ENCODE results near the gene JAKMIP2. TPM values are rescaled to one million over a fixed set of nuclear protein-coding genes. Genes with fewer than 3 reads are reported as not detected.
"Not testable (repeated sequence)": the region's sequence is repeated elsewhere in the genome, so short reads cannot be mapped to it uniquely, and the experiment has no call there.

JAKMIP2 gene
- total RNA-seq, 3 donors from 2014 or later (not counting 1 experiment from before 2014, with no cell fraction given), result 12.2 to 16.1 (median 14.9) TPM

DNA sequence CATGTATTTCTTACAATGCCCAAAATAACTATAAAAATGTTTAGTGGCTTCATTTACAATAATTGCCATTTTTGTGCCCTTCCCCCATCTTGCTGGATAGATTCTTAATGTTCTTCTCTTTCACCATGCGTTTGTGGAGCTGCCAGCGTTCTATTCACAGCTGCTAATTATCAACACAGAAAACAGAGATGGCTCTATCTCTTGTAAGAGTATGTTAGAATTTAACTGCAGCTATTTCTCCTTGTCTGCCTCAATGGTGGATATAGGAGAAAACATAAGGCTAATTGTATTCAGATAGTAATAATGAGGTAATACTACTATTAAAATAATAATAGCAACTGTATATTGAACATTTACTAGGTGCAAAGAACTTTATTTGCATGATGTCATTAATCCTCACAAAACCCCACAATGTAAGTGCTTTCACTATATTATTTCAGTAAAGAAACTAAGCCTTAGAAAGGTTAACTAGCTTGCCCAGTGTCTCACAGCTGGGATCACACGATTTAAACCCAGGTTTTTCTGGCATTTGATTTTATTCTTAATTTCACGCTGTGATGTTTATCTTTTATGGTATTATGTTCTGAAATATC is 50.1 kb downstream of the JAKMIP2 start:
- DNase-seq, result no peak
- no peak overlapping the region for H3K27ac ChIP-seq (ENCODE audit: low read length)
- H3K27me3 Mint-ChIP-seq (ENCODE audit: low read depth in 2 of 2), result no peaks in the 10 kb centered on the region
- no peaks in the 10 kb centered on the region for H3K9me3 Mint-ChIP-seq
- H3K27me3 ChIP-seq (ENCODE audit: control insufficient read depth, insufficient read depth, low read length), result no peaks in the 10 kb centered on the region
- H3K4me3 ChIP-seq (ENCODE audit: low read length), result no peak overlapping the region
- 71% methylated on average over 1 of the region's 4 CpGs for WGBS (ENCODE audit: insufficient coverage)
- H3K36me3 ChIP-seq (ENCODE audit: control insufficient read depth, insufficient read depth, low read length), result no peaks in the 10 kb centered on the region
- no peaks in the 10 kb centered on the region for H3K9me3 ChIP-seq (ENCODE audit: control insufficient read depth, insufficient read depth, low read length)
- H3K4me1 ChIP-seq (ENCODE audit: control insufficient read depth, insufficient read depth, low read length), result no peaks in the 10 kb centered on the region
- no peak overlapping the region for H3K4me3 Mint-ChIP-seq
- intact Hi-C loops (cut with micrococcal nuclease), result no loop called here
- H3K36me3 Mint-ChIP-seq, result no peaks in the 10 kb centered on the region
- peaks cover 21 to 26% of the 10 kb centered on the region in 2 donors for H3K4me1 Mint-ChIP-seq
- ATAC-seq, result no peak
- no peak overlapping the region for H3K27ac Mint-ChIP-seq
- TF ChIP-seq, protein P1, sequence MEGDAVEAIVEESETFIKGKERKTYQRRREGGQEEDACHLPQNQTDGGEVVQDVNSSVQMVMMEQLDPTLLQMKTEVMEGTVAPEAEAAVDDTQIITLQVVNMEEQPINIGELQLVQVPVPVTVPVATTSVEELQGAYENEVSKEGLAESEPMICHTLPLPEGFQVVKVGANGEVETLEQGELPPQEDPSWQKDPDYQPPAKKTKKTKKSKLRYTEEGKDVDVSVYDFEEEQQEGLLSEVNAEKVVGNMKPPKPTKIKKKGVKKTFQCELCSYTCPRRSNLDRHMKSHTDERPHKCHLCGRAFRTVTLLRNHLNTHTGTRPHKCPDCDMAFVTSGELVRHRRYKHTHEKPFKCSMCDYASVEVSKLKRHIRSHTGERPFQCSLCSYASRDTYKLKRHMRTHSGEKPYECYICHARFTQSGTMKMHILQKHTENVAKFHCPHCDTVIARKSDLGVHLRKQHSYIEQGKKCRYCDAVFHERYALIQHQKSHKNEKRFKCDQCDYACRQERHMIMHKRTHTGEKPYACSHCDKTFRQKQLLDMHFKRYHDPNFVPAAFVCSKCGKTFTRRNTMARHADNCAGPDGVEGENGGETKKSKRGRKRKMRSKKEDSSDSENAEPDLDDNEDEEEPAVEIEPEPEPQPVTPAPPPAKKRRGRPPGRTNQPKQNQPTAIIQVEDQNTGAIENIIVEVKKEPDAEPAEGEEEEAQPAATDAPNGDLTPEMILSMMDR (IDR thresholded peaks at IDR 0.05), result no peak

DNA sequence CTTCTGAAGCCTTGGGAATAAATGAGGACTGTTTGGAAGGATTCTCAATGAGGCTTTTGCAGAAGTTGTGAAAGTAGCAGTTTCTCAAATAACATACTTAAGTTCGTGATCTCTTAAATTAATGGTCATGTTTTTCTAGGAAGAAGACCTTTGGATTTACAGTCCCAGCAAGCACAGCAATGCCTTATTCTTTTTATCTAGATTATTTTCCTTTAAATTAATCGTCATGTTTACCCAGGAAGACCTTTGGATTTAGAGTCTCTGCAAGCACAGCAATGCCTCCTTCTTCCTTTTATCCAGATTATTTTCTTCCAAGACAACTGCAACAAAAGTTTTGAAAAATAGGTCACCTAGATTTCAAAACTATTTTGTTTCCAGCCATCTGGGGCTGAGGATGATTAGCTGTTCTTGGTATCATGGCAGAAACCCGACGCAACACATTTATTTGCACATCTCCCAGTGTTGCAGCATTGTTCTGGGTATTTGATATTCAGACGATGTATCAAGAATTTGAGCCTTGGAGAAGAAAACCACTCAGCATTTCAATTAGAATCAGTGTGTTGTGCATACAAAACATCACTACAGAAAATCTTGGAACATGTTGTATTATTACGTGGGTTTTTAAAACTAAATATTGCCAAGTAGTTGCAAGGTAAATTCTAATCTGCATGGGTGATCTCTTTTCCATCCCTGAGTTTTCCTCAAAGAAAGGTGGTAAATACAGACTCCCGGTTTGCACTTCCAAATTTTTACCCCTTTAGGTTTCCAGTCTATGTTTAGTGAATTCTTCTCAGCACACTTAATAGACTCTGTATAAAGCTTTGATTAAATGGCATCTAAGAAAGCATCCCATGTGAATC is 50.9 kb downstream of the JAKMIP2 start:
- Histone ChIP-seq H3K27me3 (ENCODE audit: control insufficient read depth, insufficient read depth, low read length) (no peaks in the 10 kb centered on the region), H3K27ac (ENCODE audit: low read length) (no peak overlapping the region), H3K36me3 (ENCODE audit: control insufficient read depth, insufficient read depth, low read length) (no peaks in the 10 kb centered on the region), H3K9me3 (ENCODE audit: control insufficient read depth, insufficient read depth, low read length) (no peaks in the 10 kb centered on the region), H3K4me1 (ENCODE audit: control insufficient read depth, insufficient read depth, low read length) (no peaks in the 10 kb centered on the region), H3K4me3 (ENCODE audit: low read length) (no peak overlapping the region)
- Mint-ChIP-seq H3K9me3 (no peaks in the 10 kb centered on the region), H3K4me3 (no peak overlapping the region), H3K27me3 (ENCODE audit: low read depth in 2 of 2) (no peaks in the 10 kb centered on the region), H3K27ac (no peak overlapping the region), H3K4me1 (peaks cover 25 to 30% of the 10 kb centered on the region in 2 donors), H3K36me3 (no peaks in the 10 kb centered on the region)
- intact Hi-C loops (cut with micrococcal nuclease), result no loop called here
- no peak for ATAC-seq
- TF ChIP-seq, protein P1 (IDR thresholded peaks at IDR 0.05), result no peak
- WGBS (ENCODE audit: insufficient coverage), result 97% methylated on average over 6 of the region's 7 CpGs
- DNase-seq, result no peak

DNA sequence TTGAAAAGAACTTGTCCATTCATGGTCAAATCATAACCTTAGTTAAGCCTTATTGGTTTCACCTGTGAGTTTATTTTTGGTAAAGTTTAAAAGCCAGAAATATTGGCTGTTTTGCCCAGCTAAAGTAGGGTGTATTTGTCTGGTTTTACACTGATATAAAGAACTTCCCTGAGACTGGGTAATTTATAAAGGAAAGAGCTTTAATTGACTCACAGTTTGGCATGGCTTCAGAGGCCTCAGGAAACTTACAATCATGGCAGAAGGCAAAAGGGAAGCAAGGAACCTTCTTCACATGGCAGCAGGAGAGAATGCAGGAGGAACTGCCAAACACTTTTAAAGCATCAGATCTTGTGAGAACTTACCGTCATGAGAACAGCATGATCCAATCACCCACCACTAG is 55.3 kb downstream of the JAKMIP2 start:
- TF ChIP-seq, protein P1 (IDR thresholded peaks at IDR 0.05), result no peak
- intact Hi-C loops (cut with micrococcal nuclease), result no loop called here
- no peaks in the 10 kb centered on the region for H3K36me3 ChIP-seq (ENCODE audit: control insufficient read depth, insufficient read depth, low read length)
- DNase-seq, result no peak
- Mint-ChIP-seq H3K27ac (no peak overlapping the region), H3K4me3 (no peak overlapping the region), H3K9me3 (no peaks in the 10 kb centered on the region), H3K4me1 (peaks cover 19 to 23% of the 10 kb centered on the region in 2 donors), H3K27me3 (ENCODE audit: low read depth in 2 of 2) (no peaks in the 10 kb centered on the region), H3K36me3 (no peaks in the 10 kb centered on the region)
- H3K27ac ChIP-seq (ENCODE audit: low read length), result no peak overlapping the region
- no peaks in the 10 kb centered on the region for H3K27me3 ChIP-seq (ENCODE audit: control insufficient read depth, insufficient read depth, low read length)
- H3K9me3 ChIP-seq (ENCODE audit: control insufficient read depth, insufficient read depth, low read length), result no peaks in the 10 kb centered on the region
- ATAC-seq, result no peak
- 100% methylated on average over 1 of the region's 1 CpG for WGBS (ENCODE audit: insufficient coverage)
- H3K4me1 ChIP-seq (ENCODE audit: control insufficient read depth, insufficient read depth, low read length), result no peaks in the 10 kb centered on the region
- H3K4me3 ChIP-seq (ENCODE audit: low read length), result no peak overlapping the region

DNA sequence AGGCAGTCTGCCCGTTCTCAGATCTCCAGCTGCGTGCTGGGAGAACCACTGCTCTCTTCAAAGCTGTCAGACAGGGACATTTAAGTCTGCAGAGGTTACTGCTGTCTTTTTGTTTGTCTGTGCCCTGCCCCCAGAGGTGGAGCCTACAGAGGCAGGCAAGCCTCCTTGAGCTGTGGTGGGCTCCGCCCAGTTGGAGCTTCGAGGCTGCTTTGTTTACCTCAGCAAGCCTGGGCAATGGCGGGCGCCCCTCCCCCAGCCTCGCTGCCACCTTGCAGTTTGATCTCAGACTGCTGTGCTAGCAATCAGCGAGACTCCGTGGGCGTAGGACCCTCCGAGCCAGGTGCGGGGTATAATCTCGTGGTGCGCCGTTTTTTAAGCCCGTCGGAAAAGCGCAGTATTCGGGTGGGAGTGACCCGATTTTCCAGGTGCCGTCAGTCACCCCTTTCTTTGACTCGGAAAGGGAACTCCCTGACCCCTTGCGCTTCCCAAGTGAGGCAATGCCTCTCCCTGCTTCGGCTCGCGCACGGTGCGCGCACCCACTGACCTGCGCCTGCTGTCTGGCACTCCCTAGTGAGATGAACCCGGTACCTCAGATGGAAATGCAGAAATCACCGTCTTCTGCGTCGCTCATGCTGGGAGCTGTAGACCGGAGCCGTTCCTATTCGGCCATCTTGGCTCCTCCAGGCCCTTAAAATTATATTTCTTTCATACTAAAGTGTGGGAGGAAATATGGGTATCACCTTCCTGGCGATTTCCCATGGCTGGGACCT is 61.2 kb downstream of the JAKMIP2 start:
- H3K4me1 Mint-ChIP-seq, result peaks cover 14 to 15% of the 10 kb centered on the region in 2 donors
- H3K27me3 ChIP-seq (ENCODE audit: control insufficient read depth, insufficient read depth, low read length); H3K36me3 Mint-ChIP-seq; H3K4me3 ChIP-seq (ENCODE audit: low read length); intact Hi-C loops (cut with micrococcal nuclease); DNase-seq; H3K9me3 ChIP-seq (ENCODE audit: control insufficient read depth, insufficient read depth, low read length); H3K27ac ChIP-seq (ENCODE audit: low read length); H3K9me3 Mint-ChIP-seq; H3K4me3 Mint-ChIP-seq; H3K27ac Mint-ChIP-seq; H3K4me1 ChIP-seq (ENCODE audit: control insufficient read depth, insufficient read depth, low read length); ATAC-seq; H3K36me3 ChIP-seq (ENCODE audit: control insufficient read depth, insufficient read depth, low read length); H3K27me3 Mint-ChIP-seq (ENCODE audit: low read depth in 2 of 2): not testable (repeated sequence)
- WGBS (ENCODE audit: insufficient coverage), result 97% methylated on average over 19 of the region's 38 CpGs
